Activated naive CD4-positive, alpha-beta T cell treated with anti-CD3 and anti-CD28 coated beads, Interleukin-2, amount 50 U/mL, for 72 hours (primary cell): ENCODE measurements around the gene UQCRC2. TPM values are rescaled to one million over a fixed set of nuclear protein-coding genes. Genes with fewer than 3 reads are reported as not detected.
"Not testable (repeated sequence)": the region's sequence is repeated elsewhere in the genome, so short reads cannot be mapped to it uniquely, and the experiment has no call there.

Experiments
- ATAC-seq, 2 donors: fragments of 150-1000 bp; cut with Tn5 transposase; 2 replicates each; pipeline ENCODE4 v1.10.0; 2021; ENCODE audit warnings: mild to moderate bottlenecking in 2 of 2, moderate library complexity in 2 of 2
- DNase-seq, 2 donors: peaks; one replicate each; pipeline ENCODE4 v3.0.0; 2021 to 2022; ENCODE audit warnings: low spot score in 2 of 2
- H3K27ac Mint-ChIP-seq, 2 donors: one replicate each; pipeline ENCODE4 v1.8.0; 2022; ENCODE audit warnings: mild to moderate bottlenecking in 2 of 2, mixed read lengths in 2 of 2
- H3K36me3 Mint-ChIP-seq, 2 donors: one replicate each; pipeline ENCODE4 v1.8.0; 2022; ENCODE audit warnings: mixed read lengths in 2 of 2
- H3K9me3 Mint-ChIP-seq, 2 donors: one replicate each; pipeline ENCODE4 v1.8.0; 2022; ENCODE audit warnings: mixed read lengths in 2 of 2
- total RNA-seq, 2 donors: library from RNA; stranded (reverse); gene quantifications; one replicate each; pipeline ENCODE4 v1.2.3, GENCODE V29; 2022

Gene UQCRC2
- total RNA-seq, 2 donors from 2014 or later = 327 to 329 TPM

GRCh38 chr16:22022151-22022550 is 69.0 kb downstream of the UQCRC2 start:
- no peaks in the 10 kb centered on the region for H3K36me3 Mint-ChIP-seq
- DNase-seq (no peak), ATAC-seq (no peak)
- no peak overlapping the region for H3K27ac Mint-ChIP-seq
- no peaks in the 10 kb centered on the region for H3K9me3 Mint-ChIP-seq

GRCh38 chr16:22023505-22023904 is 70.3 kb downstream of the UQCRC2 start:
- Mint-ChIP-seq H3K9me3 (no peaks in the 10 kb centered on the region), H3K27ac (no peak overlapping the region), H3K36me3 (no peaks in the 10 kb centered on the region)
- DNase-seq (no peak), ATAC-seq (no peak)

GRCh38 chr16:22024785-22025184 is 71.6 kb downstream of the UQCRC2 start:
- not testable (repeated sequence) for H3K9me3 Mint-ChIP-seq, ATAC-seq, H3K36me3 Mint-ChIP-seq, DNase-seq, H3K27ac Mint-ChIP-seq

- no peak for DNase-seq
- Mint-ChIP-seq H3K36me3 (no peaks in the 10 kb centered on the region), H3K9me3 (no peaks in the 10 kb centered on the region), H3K27ac (no peak overlapping the region)
- ATAC-seq = no peak
Measured at GRCh38 chr16:22027633-22028032, 74.5 kb downstream of the UQCRC2 start.

- no peaks in the 10 kb centered on the region for H3K9me3 Mint-ChIP-seq
- ATAC-seq (no peak), DNase-seq (no peak)
- no peak overlapping the region for H3K27ac Mint-ChIP-seq
- H3K36me3 Mint-ChIP-seq = no peaks in the 10 kb centered on the region
Measured at GRCh38 chr16:22029632-22030031, 76.5 kb downstream of the UQCRC2 start.

GRCh38 chr16:22030087-22030812 is 77.1 kb downstream of the UQCRC2 start:
- no peak for DNase-seq
- H3K27ac Mint-ChIP-seq = no peak overlapping the region
- no peak for ATAC-seq
- H3K9me3 Mint-ChIP-seq = no peaks in the 10 kb centered on the region
- no peaks in the 10 kb centered on the region for H3K36me3 Mint-ChIP-seq

GRCh38 chr16:22031483-22032083 is 78.4 kb downstream of the UQCRC2 start:
- ATAC-seq (no peak), DNase-seq (no peak)
- H3K36me3 Mint-ChIP-seq = no peaks in the 10 kb centered on the region
- H3K9me3 Mint-ChIP-seq = no peaks in the 10 kb centered on the region
- no peak overlapping the region for H3K27ac Mint-ChIP-seq

Other genes with a start within 250 kb of the UQCRC2 start
- 100 to 1,000 TPM; 230 to 277 TPM for gene NPIPB4, start 95.6 kb upstream of the UQCRC2 start, total RNA-seq
- not detected for gene PDZD9, start 47.8 kb downstream of the UQCRC2 start, total RNA-seq
- 10 to 100 TPM in 1 of 2 donors, 1 to 10 TPM in 1; 9.2 to 11.8 TPM for gene MOSMO, start 54.8 kb downstream of the UQCRC2 start, total RNA-seq
- under 1 TPM; 0.11 to 0.23 TPM for gene VWA3A, start 139.2 kb downstream of the UQCRC2 start, total RNA-seq
- gene SDR42E2, start 209.1 kb downstream of the UQCRC2 start, total RNA-seq = under 1 TPM in 1 of 2 donors, not detected in 1; 0.11 TPM